ENCODE measurements around the gene PYGO2.

The PYGO2 gene

DNA sequence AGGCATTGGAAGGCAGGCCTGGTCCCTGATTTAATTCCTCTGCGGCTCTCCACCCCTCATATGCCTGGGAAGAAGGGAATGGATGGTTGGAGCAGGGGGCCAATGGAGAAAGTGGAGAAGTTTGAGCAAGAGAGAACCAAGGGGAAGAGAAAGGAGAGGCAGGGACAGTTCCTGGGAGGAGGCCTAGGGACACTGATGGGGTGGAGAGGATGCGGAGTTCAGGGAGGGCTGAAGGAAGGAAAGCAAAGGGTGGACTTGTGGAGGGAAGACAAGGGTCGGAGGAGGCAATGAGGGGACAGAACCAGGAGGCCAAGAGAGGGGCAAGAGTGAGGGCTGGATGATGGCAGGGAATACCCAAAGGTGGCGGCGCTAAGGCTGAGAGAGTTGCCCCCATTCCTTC lies 48.2 kb upstream of the PYGO2 start:
- Histone ChIP-seq H3K9me2 (replicated peaks; ENCODE audit: low read depth, low read length) (no peaks in the 10 kb centered on the region), H3K79me2 (ENCODE audit: insufficient read depth, low read length) (no peaks in the 10 kb centered on the region), H3K4me1 (ENCODE audit: insufficient read depth, low read length, poor library complexity, severe bottlenecking) (peaks cover 67% of the 10 kb centered on the region), H3K36me3 (ENCODE audit: insufficient read depth, low read length) (no peaks in the 10 kb centered on the region), H3K4me2 (ENCODE audit: low read depth, low read length, poor library complexity, severe bottlenecking) (peak overlapping the region; percentile 43), H3K9me3 (ENCODE audit: insufficient read depth, low read depth, low read length) (no peaks in the 10 kb centered on the region), H3F3A (ENCODE audit: low read depth) (no peaks in the 10 kb centered on the region), H3K9ac (ENCODE audit: low read depth, low read length, poor library complexity, severe bottlenecking) (no peak overlapping the region), H3K4me3 (ENCODE audit: low read length, poor library complexity, severe bottlenecking) (no peak overlapping the region), H2AFZ (ENCODE audit: low read length) (no peak overlapping the region), H3K27me3 (ENCODE audit: insufficient read depth, low read length, poor library complexity, severe bottlenecking) (no peaks in the 10 kb centered on the region), H4K20me1 (ENCODE audit: insufficient read depth, low read length, poor library complexity, severe bottlenecking) (no peaks in the 10 kb centered on the region)
- TF ChIP-seq CTCF (conservative IDR thresholded peaks at IDR 0.05; ENCODE audit: low read length) (no peak), EZH2phosphoT487 (IDR thresholded peaks at IDR 0.05; ENCODE audit: borderline replicate concordance) (no peak)

DNA sequence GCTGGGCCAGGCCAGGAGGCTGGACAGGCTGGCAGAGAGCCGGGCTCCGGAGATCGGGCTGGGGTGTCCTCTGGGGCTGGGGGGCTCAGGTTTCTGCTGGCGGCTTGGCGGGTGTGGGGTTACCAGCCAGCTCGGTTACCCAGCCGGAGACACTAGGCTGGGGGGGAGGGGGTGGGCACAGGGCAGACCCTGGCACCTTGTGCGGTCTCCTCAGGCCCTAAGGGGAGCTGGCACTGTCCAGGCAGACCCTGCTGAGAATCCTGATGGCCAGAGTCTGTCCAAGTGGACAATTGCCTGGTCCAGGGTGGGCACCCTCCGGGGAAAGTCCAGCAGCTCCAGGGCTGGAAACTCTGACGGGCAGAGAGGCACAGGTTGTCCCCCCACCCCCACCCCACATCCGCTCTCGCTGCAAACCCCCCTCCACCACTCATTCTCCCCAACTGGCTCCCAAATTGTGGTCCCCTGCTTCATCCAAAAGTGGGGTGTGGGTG lies 47.7 kb upstream of the PYGO2 start:
- Histone ChIP-seq H3K9me3 (ENCODE audit: insufficient read depth, low read depth, low read length) (no peaks in the 10 kb centered on the region), H3K27me3 (ENCODE audit: insufficient read depth, low read length, poor library complexity, severe bottlenecking) (no peaks in the 10 kb centered on the region), H2AFZ (ENCODE audit: low read length) (no peak overlapping the region), H3K36me3 (ENCODE audit: insufficient read depth, low read length) (no peaks in the 10 kb centered on the region), H3K4me3 (ENCODE audit: low read length, poor library complexity, severe bottlenecking) (no peak overlapping the region), H4K20me1 (ENCODE audit: insufficient read depth, low read length, poor library complexity, severe bottlenecking) (no peaks in the 10 kb centered on the region), H3K4me1 (ENCODE audit: insufficient read depth, low read length, poor library complexity, severe bottlenecking) (peaks cover 69% of the 10 kb centered on the region), H3K79me2 (ENCODE audit: insufficient read depth, low read length) (no peaks in the 10 kb centered on the region), H3K9me2 (replicated peaks; ENCODE audit: low read depth, low read length) (no peaks in the 10 kb centered on the region), H3F3A (ENCODE audit: low read depth) (no peaks in the 10 kb centered on the region), H3K9ac (ENCODE audit: low read depth, low read length, poor library complexity, severe bottlenecking) (no peak overlapping the region), H3K4me2 (ENCODE audit: low read depth, low read length, poor library complexity, severe bottlenecking) (no peak overlapping the region)
- no peak for TF ChIP-seq EZH2phosphoT487 (IDR thresholded peaks at IDR 0.05; ENCODE audit: borderline replicate concordance)

- Histone ChIP-seq H3K4me1 (ENCODE audit: insufficient read depth, low read length, poor library complexity, severe bottlenecking) (peaks cover 64% of the 10 kb centered on the region), H3K36me3 (ENCODE audit: insufficient read depth, low read length) (no peaks in the 10 kb centered on the region), H3K4me2 (ENCODE audit: low read depth, low read length, poor library complexity, severe bottlenecking) (no peak overlapping the region), H3K27me3 (ENCODE audit: insufficient read depth, low read length, poor library complexity, severe bottlenecking) (no peaks in the 10 kb centered on the region), H3K9me3 (ENCODE audit: insufficient read depth, low read depth, low read length) (no peaks in the 10 kb centered on the region), H4K20me1 (ENCODE audit: insufficient read depth, low read length, poor library complexity, severe bottlenecking) (no peaks in the 10 kb centered on the region), H3K9me2 (replicated peaks; ENCODE audit: low read depth, low read length) (no peaks in the 10 kb centered on the region), H3K4me3 (ENCODE audit: low read length, poor library complexity, severe bottlenecking) (no peak overlapping the region), H3F3A (ENCODE audit: low read depth) (no peaks in the 10 kb centered on the region), H3K79me2 (ENCODE audit: insufficient read depth, low read length) (no peaks in the 10 kb centered on the region), H3K9ac (ENCODE audit: low read depth, low read length, poor library complexity, severe bottlenecking) (no peak overlapping the region), H2AFZ (ENCODE audit: low read length) (no peak overlapping the region)
- TF ChIP-seq CTCF (conservative IDR thresholded peaks at IDR 0.05; ENCODE audit: low read length), result no peak
- no peak for TF ChIP-seq EZH2phosphoT487 (IDR thresholded peaks at IDR 0.05; ENCODE audit: borderline replicate concordance)
These were observed 46.7 kb upstream of the PYGO2 start for GRCh38 chr1:155008015-155008941.
